ENCODE measurements around the gene CIPC.

DNA sequence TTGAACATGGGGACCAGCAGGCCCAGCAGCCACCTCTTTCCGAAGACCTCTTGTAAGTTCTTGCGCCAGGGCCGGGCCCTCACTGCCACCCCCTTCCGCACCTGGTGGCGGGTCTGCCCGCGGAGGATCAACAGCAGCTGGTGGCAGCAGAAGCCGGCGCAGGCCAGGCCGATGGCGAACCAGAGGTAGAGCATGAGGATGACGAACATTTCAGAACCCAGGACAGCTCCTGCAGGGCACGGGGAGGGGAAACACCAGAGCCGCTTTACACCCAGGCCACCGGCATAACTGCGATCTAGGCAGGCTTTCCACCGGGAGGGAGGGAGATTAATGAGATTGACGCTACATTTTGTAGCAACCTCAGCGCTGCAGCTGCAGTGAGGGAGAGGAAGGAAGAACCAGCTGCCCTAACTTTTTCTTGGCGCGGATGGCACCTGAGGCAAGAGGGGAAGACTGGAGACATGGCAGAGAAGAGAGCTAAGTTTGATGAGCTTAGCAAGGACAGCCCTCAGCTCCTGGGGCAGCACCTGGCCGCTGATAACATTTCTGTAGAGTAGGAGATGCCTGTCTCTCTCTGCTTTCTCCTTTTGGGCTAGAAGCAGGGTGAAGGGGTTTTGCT is 35.8 kb downstream of the CIPC start:
- TF ChIP-seq, protein P1, sequence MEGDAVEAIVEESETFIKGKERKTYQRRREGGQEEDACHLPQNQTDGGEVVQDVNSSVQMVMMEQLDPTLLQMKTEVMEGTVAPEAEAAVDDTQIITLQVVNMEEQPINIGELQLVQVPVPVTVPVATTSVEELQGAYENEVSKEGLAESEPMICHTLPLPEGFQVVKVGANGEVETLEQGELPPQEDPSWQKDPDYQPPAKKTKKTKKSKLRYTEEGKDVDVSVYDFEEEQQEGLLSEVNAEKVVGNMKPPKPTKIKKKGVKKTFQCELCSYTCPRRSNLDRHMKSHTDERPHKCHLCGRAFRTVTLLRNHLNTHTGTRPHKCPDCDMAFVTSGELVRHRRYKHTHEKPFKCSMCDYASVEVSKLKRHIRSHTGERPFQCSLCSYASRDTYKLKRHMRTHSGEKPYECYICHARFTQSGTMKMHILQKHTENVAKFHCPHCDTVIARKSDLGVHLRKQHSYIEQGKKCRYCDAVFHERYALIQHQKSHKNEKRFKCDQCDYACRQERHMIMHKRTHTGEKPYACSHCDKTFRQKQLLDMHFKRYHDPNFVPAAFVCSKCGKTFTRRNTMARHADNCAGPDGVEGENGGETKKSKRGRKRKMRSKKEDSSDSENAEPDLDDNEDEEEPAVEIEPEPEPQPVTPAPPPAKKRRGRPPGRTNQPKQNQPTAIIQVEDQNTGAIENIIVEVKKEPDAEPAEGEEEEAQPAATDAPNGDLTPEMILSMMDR (conservative IDR thresholded peaks at IDR 0.05; ENCODE audit: low read depth, low read length): no peak
- no peak for TF ChIP-seq MAFK (IDR thresholded peaks at IDR 0.05; ENCODE audit: low read depth, low read length)

Data from IMR-90 (cell line).